DOHH2 (cell line): ENCODE data around the gene DKKL1.

Experiments
- CTCF ChIP-seq: fragments of 200-600 bp; sonication (generic); IDR thresholded peaks from one replicate; pipeline ENCODE4 v1.5.1; 2014; ENCODE audit warnings: antibody characterized with exemption, mild to moderate bottlenecking, low read depth, low read length; ENCODE audit not compliant: poor library complexity, severe bottlenecking
- EZH2phosphoT487 ChIP-seq: fragments of 200-600 bp; sonication (generic); IDR thresholded peaks from 2 replicates; pipeline ENCODE4 v1.6.1; 2017; ENCODE audit warnings: borderline replicate concordance, mild to moderate bottlenecking, antibody characterized with exemption, low read length, moderate library complexity, mixed read lengths

GRCh38 chr19:49409441-49410029 lies 45.9 kb downstream of the DKKL1 start:
- no peak for TF ChIP-seq CTCF
- no peak for TF ChIP-seq EZH2phosphoT487
